HUES48 (cell line): ENCODE measurements around the gene RRP1B.
"Not testable (repeated sequence)": the region's sequence is repeated elsewhere in the genome, so short reads cannot be mapped to it uniquely, and the experiment has no call there.

Experiments used
- H3K27ac ChIP-seq: one replicate; pipeline ENCODE4 v1.7.0; 2013; ENCODE audit warnings: low read depth, low read length, inconsistent platforms
- H3K27me3 ChIP-seq: 2 replicates; pipeline ENCODE4 v1.6.1; 2013; ENCODE audit warnings: mild to moderate bottlenecking, low read length; ENCODE audit not compliant: control insufficient read depth, insufficient read depth
- H3K36me3 ChIP-seq: 2 replicates; pipeline ENCODE4 v1.6.1; 2013; ENCODE audit warnings: low read length; ENCODE audit not compliant: control insufficient read depth, insufficient read depth
- H3K4me1 ChIP-seq: 2 replicates; pipeline ENCODE4 v1.6.1; 2013; ENCODE audit warnings: mild to moderate bottlenecking, low read length; ENCODE audit not compliant: control insufficient read depth, insufficient read depth
- H3K4me3 ChIP-seq: 2 replicates; pipeline ENCODE4 v1.5.1; 2013; ENCODE audit warnings: mild to moderate bottlenecking, low read depth, low read length
- H3K9ac ChIP-seq: 2 replicates; pipeline ENCODE4 v1.6.1; 2013; ENCODE audit warnings: mild to moderate bottlenecking, low read depth, low read length, moderate library complexity
- H3K9me3 ChIP-seq: 2 replicates; pipeline ENCODE4 v1.6.1; 2013; ENCODE audit warnings: low read length; ENCODE audit not compliant: control insufficient read depth, insufficient read depth

RRP1B gene, protein sequence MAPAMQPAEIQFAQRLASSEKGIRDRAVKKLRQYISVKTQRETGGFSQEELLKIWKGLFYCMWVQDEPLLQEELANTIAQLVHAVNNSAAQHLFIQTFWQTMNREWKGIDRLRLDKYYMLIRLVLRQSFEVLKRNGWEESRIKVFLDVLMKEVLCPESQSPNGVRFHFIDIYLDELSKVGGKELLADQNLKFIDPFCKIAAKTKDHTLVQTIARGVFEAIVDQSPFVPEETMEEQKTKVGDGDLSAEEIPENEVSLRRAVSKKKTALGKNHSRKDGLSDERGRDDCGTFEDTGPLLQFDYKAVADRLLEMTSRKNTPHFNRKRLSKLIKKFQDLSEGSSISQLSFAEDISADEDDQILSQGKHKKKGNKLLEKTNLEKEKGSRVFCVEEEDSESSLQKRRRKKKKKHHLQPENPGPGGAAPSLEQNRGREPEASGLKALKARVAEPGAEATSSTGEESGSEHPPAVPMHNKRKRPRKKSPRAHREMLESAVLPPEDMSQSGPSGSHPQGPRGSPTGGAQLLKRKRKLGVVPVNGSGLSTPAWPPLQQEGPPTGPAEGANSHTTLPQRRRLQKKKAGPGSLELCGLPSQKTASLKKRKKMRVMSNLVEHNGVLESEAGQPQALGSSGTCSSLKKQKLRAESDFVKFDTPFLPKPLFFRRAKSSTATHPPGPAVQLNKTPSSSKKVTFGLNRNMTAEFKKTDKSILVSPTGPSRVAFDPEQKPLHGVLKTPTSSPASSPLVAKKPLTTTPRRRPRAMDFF

DNA sequence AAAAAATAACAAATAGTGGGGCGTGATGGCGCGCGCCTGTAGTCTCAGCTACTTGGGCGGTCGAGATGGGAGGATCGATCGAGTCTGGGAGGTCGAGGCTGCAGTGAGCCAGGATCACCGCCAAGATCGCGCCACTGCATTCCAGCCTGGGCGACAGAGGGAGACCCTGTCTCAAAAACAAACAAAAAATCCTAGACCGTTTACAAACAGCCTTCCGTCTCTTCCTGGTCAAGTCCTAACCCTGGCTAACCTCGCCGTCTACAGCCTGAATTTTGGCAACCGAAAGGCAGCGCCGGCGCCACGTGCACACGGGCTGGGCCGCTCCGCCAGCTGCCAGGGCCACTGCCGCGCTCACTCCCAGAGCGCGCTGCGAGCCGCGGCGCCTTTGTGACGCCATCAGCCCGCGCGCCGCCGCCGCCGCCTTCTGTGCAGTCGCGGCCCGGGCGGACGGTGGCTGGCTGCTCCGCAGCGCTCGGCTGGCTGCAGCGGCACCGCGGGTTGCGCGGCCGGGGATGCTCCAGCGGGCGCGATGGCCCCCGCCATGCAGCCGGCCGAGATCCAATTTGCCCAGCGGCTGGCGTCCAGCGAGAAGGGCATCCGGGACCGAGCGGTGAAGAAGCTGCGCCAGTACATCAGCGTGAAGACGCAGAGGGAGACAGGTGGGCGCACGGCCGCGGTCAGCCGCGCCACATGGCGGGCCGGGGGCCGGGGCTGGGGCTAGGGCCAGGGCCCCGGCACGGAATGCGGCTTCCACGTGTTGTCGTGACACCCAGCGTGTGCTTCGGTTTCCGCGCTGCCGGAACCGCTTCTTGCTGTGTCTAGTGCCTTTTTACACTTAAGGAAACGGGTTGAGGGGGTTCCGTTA lies at the start of gene RRP1B, which contains the start of gene HSF2BP:
Gene RRP1B (plus strand): TSS at position 425 of the 865 bp plus-strand sequence. CDS start 105 bp downstream, at position 530.
Gene HSF2BP (minus strand): TSS at position 353 of the 865 bp plus-strand sequence. CDS start 1,392 bp downstream, outside the sequence.
- H3K9me3 ChIP-seq: no peaks in the 10 kb centered on the region
- H3K4me3 ChIP-seq: peak within 1 kb of the TSS; percentile 78
- no peaks in the 10 kb centered on the region for H3K27me3 ChIP-seq
- peak within 1 kb of the TSS; percentile 92 for H3K9ac ChIP-seq
- peaks cover 6% of the 10 kb centered on the region for H3K4me1 ChIP-seq
- H3K27ac ChIP-seq: peak within 1 kb of the TSS; percentile 83
- H3K36me3 ChIP-seq: peaks cover 33% of the 10 kb centered on the region

DNA sequence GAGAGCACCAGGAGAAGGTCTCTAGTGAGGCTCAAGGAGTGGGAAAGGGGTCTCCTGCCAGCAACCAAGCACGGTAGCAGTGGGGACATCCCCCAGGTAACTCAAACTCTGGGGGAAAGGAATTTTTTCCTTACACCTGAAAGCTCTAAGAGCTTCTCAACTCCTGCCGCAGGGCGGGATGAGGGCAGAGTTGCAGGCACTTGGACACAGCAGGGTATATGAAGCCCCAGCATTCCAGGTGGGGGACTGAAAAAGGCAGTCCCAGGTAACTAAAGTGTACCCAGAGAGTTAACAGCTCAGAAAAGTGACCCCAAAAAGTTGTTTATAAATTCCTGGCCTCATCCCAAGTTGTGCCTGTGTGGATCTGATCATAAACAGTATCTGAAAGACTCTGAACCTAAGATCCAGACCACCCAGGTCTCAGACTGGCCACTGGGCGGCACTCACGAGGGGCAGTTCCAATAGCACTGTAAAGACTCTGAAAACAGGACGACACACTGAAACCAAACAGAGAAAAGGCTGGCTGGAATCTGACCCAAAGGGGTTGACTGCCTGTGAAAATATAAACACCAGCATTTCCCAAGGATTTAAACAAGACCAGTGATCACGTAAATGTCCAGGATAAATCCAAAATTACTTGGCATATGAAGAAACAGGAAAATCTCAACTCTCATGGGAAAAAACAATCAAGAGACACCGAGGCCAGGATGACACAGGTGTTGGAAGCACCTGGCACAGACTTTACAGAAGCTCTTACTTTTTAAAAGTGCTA lies 47.6 kb upstream of the RRP1B start:
- Histone ChIP-seq H3K4me1 (no peaks in the 10 kb centered on the region), H3K4me3 (no peak overlapping the region), H3K9ac (no peak overlapping the region), H3K27ac (no peak overlapping the region), H3K27me3 (no peaks in the 10 kb centered on the region), H3K9me3 (no peaks in the 10 kb centered on the region), H3K36me3 (no peaks in the 10 kb centered on the region)

DNA sequence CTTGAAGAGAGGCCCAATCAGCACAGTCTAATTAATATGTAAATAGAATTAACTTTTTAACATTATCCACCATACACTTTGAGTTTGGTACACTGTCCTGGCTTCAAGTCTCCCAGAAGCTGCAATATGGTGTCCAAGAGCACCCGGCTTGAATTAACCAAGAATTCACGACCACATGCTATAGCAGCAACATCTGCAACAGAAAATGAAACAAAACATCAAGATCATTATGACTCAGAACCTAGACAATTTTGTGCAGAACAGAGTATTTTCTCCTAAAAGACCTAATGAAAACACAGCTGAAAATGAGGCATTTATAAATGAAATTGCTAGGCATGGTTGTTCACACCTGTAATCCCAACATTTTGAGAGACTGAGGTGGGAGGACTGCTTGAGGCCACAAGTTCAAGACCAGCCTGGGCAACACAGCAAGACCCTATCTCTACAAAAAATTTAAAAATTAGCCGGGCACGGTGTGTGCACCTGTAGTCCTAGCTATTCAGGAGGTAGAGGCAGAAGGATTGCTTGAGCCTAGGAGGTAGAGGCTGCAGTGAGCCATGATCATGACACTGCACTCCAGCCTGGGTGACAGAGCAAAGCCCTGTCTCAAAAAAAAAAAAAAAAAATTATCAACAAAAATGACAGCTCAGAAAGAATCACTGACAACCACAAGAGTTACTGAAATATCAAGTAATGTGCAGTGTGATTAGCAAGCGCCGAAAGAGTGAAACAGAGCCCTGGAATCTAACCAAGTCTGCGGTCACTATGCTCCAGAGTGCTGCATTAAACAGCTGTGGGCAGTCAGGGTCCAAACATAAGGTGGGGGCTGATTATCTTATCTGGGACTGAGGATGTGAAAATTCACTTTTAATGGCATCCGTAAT lies 45.4 kb upstream of the RRP1B start:
- Histone ChIP-seq H3K4me3 (no peak overlapping the region), H3K27me3 (no peaks in the 10 kb centered on the region), H3K9ac (no peak overlapping the region), H3K9me3 (no peaks in the 10 kb centered on the region), H3K4me1 (no peaks in the 10 kb centered on the region), H3K27ac (no peak overlapping the region), H3K36me3 (no peaks in the 10 kb centered on the region)

DNA sequence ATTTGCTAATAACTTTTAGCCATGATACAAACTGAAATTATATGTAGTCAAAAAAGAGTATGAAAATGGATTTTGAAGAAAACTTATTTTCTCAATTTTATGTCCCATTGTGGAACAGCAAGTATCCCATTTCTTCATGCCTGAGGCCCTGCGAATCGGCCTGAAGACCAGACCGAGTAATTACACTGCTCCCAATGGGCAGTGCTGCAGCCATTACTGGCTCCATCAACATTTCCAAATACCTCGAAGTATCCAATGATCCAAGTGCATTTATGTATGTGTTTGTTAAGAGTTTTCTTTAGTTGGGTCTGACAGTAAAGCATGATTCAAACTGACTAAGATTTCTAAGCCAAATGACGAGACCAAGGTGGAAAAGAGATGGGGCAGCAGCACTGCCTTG lies 44.5 kb upstream of the RRP1B start:
- H3K27ac ChIP-seq: no peak overlapping the region
- no peaks in the 10 kb centered on the region for H3K36me3 ChIP-seq
- H3K9me3 ChIP-seq: peaks cover 4% of the 10 kb centered on the region; the same call in 1 of the 2 replicates

DNA sequence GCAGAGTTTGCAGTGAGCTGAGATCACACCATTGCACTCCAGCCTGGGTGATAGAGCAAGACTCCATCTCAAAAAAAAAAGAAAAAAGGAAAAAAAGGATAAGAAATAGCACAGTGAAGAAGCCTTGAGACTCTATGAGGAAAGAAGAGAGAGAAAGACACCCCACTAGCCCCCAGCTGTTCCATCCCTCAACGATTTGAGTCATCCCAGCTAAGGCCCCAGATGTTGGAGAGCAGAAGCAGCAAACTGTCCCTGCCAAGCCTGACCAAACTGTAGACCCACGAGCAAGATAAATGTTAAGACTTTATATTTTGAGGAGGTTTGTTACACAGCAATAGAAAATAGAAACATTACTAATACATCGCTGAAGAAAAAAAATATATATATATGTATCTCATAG lies 42.5 kb upstream of the RRP1B start:
- H3K36me3 ChIP-seq, H3K4me1 ChIP-seq, H3K9ac ChIP-seq, H3K27me3 ChIP-seq, H3K27ac ChIP-seq, H3K4me3 ChIP-seq: not testable (repeated sequence)
- peaks cover 13% of the 10 kb centered on the region; the same call in 1 of the 2 replicates for H3K9me3 ChIP-seq

More for the DNA sequence above, 44.5 kb upstream of the RRP1B start:
- H3K4me3 ChIP-seq: no peak overlapping the region
- H3K9ac ChIP-seq: no peak overlapping the region
- no peaks in the 10 kb centered on the region for H3K4me1 ChIP-seq
- no peaks in the 10 kb centered on the region for H3K27me3 ChIP-seq

DNA sequence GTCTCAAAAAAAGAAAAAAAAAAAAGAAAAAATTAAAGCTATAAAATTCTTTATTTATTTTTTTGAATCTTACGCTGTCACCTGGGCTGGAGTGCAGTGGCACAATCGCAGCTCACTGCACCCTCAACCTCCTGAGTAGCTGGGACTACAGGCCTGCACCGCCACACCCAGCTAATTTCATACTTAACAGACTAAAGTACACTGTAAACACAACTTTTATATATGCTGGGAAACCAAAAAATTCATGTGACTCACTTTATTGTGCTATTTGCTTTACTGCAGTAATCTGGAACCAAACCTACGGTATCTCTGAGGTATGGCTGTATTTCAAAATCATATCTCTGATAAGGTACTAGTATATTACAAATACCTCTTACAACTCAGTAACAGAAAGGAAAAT lies 40.4 kb upstream of the RRP1B start:
- H3K9me3 ChIP-seq: peaks cover 13% of the 10 kb centered on the region; the same call in 1 of the 2 replicates
- H3K4me3 ChIP-seq: no peak overlapping the region
- no peak overlapping the region for H3K9ac ChIP-seq
- H3K27ac ChIP-seq: no peak overlapping the region
- no peaks in the 10 kb centered on the region for H3K36me3 ChIP-seq
- no peaks in the 10 kb centered on the region for H3K27me3 ChIP-seq
- no peaks in the 10 kb centered on the region for H3K4me1 ChIP-seq

DNA sequence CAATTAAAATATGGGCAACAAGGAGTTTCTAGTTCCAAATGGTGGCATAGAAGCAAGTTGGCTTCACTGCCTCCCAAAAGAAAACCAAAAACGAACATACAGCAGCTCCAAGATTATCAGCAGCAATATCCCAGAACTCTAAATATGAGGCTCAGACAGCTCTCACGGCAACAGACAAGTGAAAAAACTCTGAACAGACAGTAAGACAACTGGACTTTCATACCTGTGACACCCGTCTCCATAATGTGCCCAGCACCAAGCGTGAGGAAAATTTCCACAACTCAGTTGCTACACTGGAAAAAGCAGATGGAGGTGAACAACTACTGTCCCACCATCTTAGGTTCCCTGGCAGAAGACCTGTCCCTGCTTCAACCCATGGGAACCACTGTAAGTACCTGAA lies 40.0 kb upstream of the RRP1B start:
- Histone ChIP-seq H3K36me3 (no peaks in the 10 kb centered on the region), H3K4me1 (no peaks in the 10 kb centered on the region), H3K9me3 (peaks cover 13% of the 10 kb centered on the region; the same call in 1 of the 2 replicates), H3K27ac (no peak overlapping the region), H3K27me3 (no peaks in the 10 kb centered on the region), H3K4me3 (no peak overlapping the region), H3K9ac (no peak overlapping the region)

DNA sequence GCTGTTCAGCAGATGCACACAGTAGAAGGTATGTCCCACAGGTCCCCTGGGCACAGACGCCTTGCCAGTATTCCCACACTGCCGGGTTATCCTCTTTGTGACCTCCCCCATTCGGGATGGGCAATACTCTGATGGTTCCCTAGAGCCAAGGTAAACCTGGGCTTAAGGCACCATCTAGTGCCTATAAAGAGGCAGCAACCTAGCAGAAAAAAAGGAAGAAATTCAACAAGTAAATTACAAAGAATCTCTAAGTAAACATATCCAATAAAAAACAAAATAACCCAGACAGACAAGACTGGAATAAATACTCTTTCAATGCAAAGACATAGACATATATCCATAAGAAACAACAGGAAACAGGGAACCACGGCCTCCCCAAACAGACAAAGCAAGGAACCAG lies 39.5 kb upstream of the RRP1B start:
- Histone ChIP-seq H3K4me3 (no peak overlapping the region), H3K9ac (no peak overlapping the region), H3K36me3 (no peaks in the 10 kb centered on the region), H3K9me3 (peaks cover 13% of the 10 kb centered on the region; the same call in 1 of the 2 replicates), H3K27ac (no peak overlapping the region), H3K4me1 (no peaks in the 10 kb centered on the region), H3K27me3 (no peaks in the 10 kb centered on the region)

DNA sequence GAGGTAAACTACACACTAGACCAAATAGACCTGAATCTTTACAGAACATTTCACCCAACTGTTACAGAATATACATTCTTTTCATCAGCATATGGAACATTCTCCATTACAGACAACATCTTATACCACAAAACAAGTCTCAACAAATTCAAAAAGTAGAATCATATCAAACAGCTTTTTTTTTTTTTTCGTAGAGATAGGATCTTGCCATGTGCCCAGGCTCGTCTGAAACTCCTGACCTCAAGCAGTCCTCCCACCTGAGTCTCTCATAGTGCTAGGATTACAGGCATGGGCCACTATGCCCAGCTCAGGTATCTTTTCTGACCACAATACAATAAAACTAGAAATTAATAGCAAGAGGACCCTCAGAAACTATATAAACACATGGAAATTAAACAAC lies 36.6 kb upstream of the RRP1B start:
- H3K9ac ChIP-seq: no peak overlapping the region
- no peaks in the 10 kb centered on the region for H3K27me3 ChIP-seq
- no peaks in the 10 kb centered on the region for H3K4me1 ChIP-seq
- H3K4me3 ChIP-seq: no peak overlapping the region
- no peak overlapping the region for H3K27ac ChIP-seq
- H3K9me3 ChIP-seq: peaks cover 13% of the 10 kb centered on the region; the same call in 1 of the 2 replicates
- no peaks in the 10 kb centered on the region for H3K36me3 ChIP-seq
